Measurements from ENCODE around the gene MPRIP.

GRCh38 chr17:17190188-17190587 is 147.9 kb downstream of the MPRIP start:
- TF ChIP-seq CTCF (IDR thresholded peaks at IDR 0.05), result no peak
- no peak for TF ChIP-seq POLR2A (IDR thresholded peaks at IDR 0.05)

Data from Peyer's patch (tissue), 4 donors.